ENCODE data around the gene TMEM225B.

TMEM225B gene

DNA sequence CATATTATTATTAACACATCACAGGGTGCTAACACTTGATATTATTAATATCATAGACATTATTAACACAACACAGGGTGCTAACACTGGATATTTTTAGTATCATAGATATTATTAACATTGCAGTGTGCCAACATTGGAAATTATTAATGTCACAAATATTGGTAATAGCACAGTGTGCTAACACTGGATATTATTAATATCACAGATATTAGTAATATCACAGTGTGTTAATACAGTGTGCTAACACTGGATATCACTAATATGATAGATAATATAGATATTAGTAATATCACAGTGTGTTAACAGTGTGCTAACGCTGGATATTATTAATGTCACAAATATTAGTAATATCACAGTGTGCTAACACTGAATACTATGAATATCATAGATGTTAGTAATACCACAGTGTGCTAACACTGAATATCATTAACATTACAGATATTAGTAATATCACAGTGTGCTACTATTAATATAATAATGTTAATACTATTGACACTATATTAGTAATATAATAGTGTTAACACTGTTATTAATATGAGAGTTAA, 1.6 kb upstream of the TMEM225B start:
- Histone ChIP-seq H3K9ac (ENCODE audit: low read depth, low read length) (no peak overlapping the region), H3K9me3 (ENCODE audit: insufficient read depth, low read length, severe bottlenecking) (no peaks in the 10 kb centered on the region), H3K27ac (ENCODE audit: low read length) (no peak overlapping the region), H3K79me2 (ENCODE audit: insufficient read depth, low read length) (no peaks in the 10 kb centered on the region), H2AFZ (ENCODE audit: low read depth, low read length) (no peak overlapping the region), H3K4me2 (ENCODE audit: insufficient read depth, low read length) (no peak overlapping the region), H3K4me1 (ENCODE audit: insufficient read depth, low read length) (no peaks in the 10 kb centered on the region), H3K27me3 (ENCODE audit: insufficient read depth, low read length, poor library complexity) (no peaks in the 10 kb centered on the region), H3K36me3 (ENCODE audit: insufficient read depth, low read length) (no peaks in the 10 kb centered on the region), H4K20me1 (ENCODE audit: insufficient read depth, low read length) (no peaks in the 10 kb centered on the region), H3K4me3 (ENCODE audit: low read depth in 1 of 2, low read length in 2 of 2) (no peak overlapping the region)
- TF ChIP-seq, protein P1, sequence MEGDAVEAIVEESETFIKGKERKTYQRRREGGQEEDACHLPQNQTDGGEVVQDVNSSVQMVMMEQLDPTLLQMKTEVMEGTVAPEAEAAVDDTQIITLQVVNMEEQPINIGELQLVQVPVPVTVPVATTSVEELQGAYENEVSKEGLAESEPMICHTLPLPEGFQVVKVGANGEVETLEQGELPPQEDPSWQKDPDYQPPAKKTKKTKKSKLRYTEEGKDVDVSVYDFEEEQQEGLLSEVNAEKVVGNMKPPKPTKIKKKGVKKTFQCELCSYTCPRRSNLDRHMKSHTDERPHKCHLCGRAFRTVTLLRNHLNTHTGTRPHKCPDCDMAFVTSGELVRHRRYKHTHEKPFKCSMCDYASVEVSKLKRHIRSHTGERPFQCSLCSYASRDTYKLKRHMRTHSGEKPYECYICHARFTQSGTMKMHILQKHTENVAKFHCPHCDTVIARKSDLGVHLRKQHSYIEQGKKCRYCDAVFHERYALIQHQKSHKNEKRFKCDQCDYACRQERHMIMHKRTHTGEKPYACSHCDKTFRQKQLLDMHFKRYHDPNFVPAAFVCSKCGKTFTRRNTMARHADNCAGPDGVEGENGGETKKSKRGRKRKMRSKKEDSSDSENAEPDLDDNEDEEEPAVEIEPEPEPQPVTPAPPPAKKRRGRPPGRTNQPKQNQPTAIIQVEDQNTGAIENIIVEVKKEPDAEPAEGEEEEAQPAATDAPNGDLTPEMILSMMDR (IDR thresholded peaks at IDR 0.05; ENCODE audit: borderline replicate concordance, extremely low read depth, low read length, poor library complexity, severe bottlenecking) = no peak
- no peak for TF ChIP-seq EZH2 (IDR thresholded peaks at IDR 0.05; ENCODE audit: borderline replicate concordance, low read depth, low read length, severe bottlenecking)
- no peak for ATAC-seq (ENCODE audit: insufficient read depth, low read depth)
- DNase-seq = no peak

DNA sequence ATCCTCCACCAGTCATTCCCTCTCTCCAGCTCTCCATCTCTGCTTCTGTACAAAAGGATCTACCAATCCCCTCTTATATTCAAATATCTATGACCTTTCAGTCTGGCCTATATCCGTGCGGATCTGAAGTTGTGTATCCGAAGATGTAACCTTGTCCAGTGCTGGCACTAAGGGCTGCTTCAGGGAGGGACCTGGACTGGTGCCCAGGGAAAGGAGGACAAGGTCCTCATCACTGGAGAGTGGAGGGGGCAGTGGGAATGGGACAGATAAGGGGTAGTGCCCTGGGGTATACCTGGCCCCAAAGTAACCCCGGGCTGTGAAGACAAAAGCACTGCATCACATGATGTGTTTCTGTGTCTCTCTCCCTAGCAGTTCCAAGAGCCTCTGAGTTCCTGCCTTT, 1.8 kb downstream of the TMEM225B start:
- no peak overlapping the region for H3K27ac ChIP-seq (ENCODE audit: low read length)
- TF ChIP-seq, protein P1 (IDR thresholded peaks at IDR 0.05; ENCODE audit: borderline replicate concordance, extremely low read depth, low read length, poor library complexity, severe bottlenecking) = no peak
- no peak for TF ChIP-seq EZH2 (IDR thresholded peaks at IDR 0.05; ENCODE audit: borderline replicate concordance, low read depth, low read length, severe bottlenecking)
- no peaks in the 10 kb centered on the region for H3K27me3 ChIP-seq (ENCODE audit: insufficient read depth, low read length, poor library complexity)
- H3K79me2 ChIP-seq (ENCODE audit: insufficient read depth, low read length) = no peaks in the 10 kb centered on the region
- H3K4me3 ChIP-seq (ENCODE audit: low read depth in 1 of 2, low read length in 2 of 2) = no peak overlapping the region
- DNase-seq (no peak), ATAC-seq (ENCODE audit: insufficient read depth, low read depth) (no peak)
- no peak overlapping the region for H2AFZ ChIP-seq (ENCODE audit: low read depth, low read length)
- no peaks in the 10 kb centered on the region for H3K36me3 ChIP-seq (ENCODE audit: insufficient read depth, low read length)
- H3K9me3 ChIP-seq (ENCODE audit: insufficient read depth, low read length, severe bottlenecking) = no peaks in the 10 kb centered on the region
- no peaks in the 10 kb centered on the region for H4K20me1 ChIP-seq (ENCODE audit: insufficient read depth, low read length)
- no peak overlapping the region for H3K9ac ChIP-seq (ENCODE audit: low read depth, low read length)
- H3K4me2 ChIP-seq (ENCODE audit: insufficient read depth, low read length) = no peak overlapping the region
- H3K4me1 ChIP-seq (ENCODE audit: insufficient read depth, low read length) = no peaks in the 10 kb centered on the region

GRCh38 chr7:99601656-99602310, 3.7 kb downstream of the TMEM225B start:
- no peaks in the 10 kb centered on the region for H3K36me3 ChIP-seq (ENCODE audit: insufficient read depth, low read length)
- H3K27me3 ChIP-seq (ENCODE audit: insufficient read depth, low read length, poor library complexity) = no peaks in the 10 kb centered on the region
- no peaks in the 10 kb centered on the region for H3K4me1 ChIP-seq (ENCODE audit: insufficient read depth, low read length)
- no peak overlapping the region for H3K4me3 ChIP-seq (ENCODE audit: low read depth in 1 of 2, low read length in 2 of 2)
- H4K20me1 ChIP-seq (ENCODE audit: insufficient read depth, low read length) = no peaks in the 10 kb centered on the region
- H3K27ac ChIP-seq (ENCODE audit: low read length) = no peak overlapping the region
- TF ChIP-seq EZH2 (IDR thresholded peaks at IDR 0.05; ENCODE audit: borderline replicate concordance, low read depth, low read length, severe bottlenecking) = no peak
- TF ChIP-seq, protein P1 (IDR thresholded peaks at IDR 0.05; ENCODE audit: borderline replicate concordance, extremely low read depth, low read length, poor library complexity, severe bottlenecking) = no peak
- H3K79me2 ChIP-seq (ENCODE audit: insufficient read depth, low read length) = no peaks in the 10 kb centered on the region
- DNase-seq (no peak), ATAC-seq (ENCODE audit: insufficient read depth, low read depth) (no peak)
- no peaks in the 10 kb centered on the region for H3K9me3 ChIP-seq (ENCODE audit: insufficient read depth, low read length, severe bottlenecking)
- no peak overlapping the region for H3K9ac ChIP-seq (ENCODE audit: low read depth, low read length)
- H2AFZ ChIP-seq (ENCODE audit: low read depth, low read length) = no peak overlapping the region
- H3K4me2 ChIP-seq (ENCODE audit: insufficient read depth, low read length) = no peak overlapping the region

Data from DND-41 (cell line).